Left ventricle myocardium inferior (tissue), 1 donor: ENCODE data around the gene BAHCC1. TPM values are rescaled to one million over a fixed set of nuclear protein-coding genes. Genes with fewer than 3 reads are reported as not detected.

ENCODE experiments used
- DNase-seq: peaks from one replicate; pipeline ENCODE4 v3.0.0-alpha.2; 2020
- H3K27ac ChIP-seq: fragments of 200-600 bp; replicated peaks from 2 replicates; pipeline ENCODE4 v1.8.0; 2021
- H3K27me3 ChIP-seq: fragments of 200-600 bp; 2 replicates; pipeline ENCODE4 v1.8.0; 2021; ENCODE audit warnings: low read depth
- H3K36me3 ChIP-seq: fragments of 200-600 bp; 2 replicates; pipeline ENCODE4 v1.8.0; 2021
- H3K4me1 ChIP-seq: fragments of 200-600 bp; 2 replicates; pipeline ENCODE4 v1.8.0; 2021
- H3K4me3 ChIP-seq: fragments of 200-600 bp; 2 replicates; pipeline ENCODE4 v1.8.0; 2021; ENCODE audit warnings: mild to moderate bottlenecking, moderate library complexity
- H3K9me3 ChIP-seq: fragments of 200-600 bp; replicated peaks from 2 replicates; pipeline ENCODE4 v1.8.0; 2021
- CTCF ChIP-seq: fragments of 200-600 bp; IDR thresholded peaks from 2 replicates; pipeline ENCODE4 v1.8.0; 2021; ENCODE audit warnings: antibody characterized with exemption, mild to moderate bottlenecking, borderline replicate concordance
- intact Hi-C: fragments of 100-400 bp; cut with micrococcal nuclease; formaldehyde crosslinking; loops from one replicate; pipeline ENCODE4 v1.11.0; 2022
- total RNA-seq: library from RNA; stranded (reverse); fragmentation: NEBNext Ultra II Directional; extraction: Animal tissue kit (Norgen Biotek cat#: 25700); gene quantifications from one replicate; pipeline ENCODE4 v1.2.1, GENCODE V29; 2021
- donor health status: DM: no; HTN: yes; CAD: no; lungs with severe emphysema.

BAHCC1 gene
- total RNA-seq, 1 donor from 2014 or later, result 7.3 TPM

GRCh38 chr17:81453712-81454111, 58.5 kb downstream of the BAHCC1 start:
- TF ChIP-seq CTCF, result no peak
- Histone ChIP-seq H3K27me3 (no peaks in the 10 kb centered on the region), H3K9me3 (no peaks in the 10 kb centered on the region), H3K4me1 (peaks cover 8% of the 10 kb centered on the region), H3K4me3 (no peak overlapping the region), H3K27ac (no peak overlapping the region), H3K36me3 (peaks cover 4% of the 10 kb centered on the region)
- intact Hi-C loops, result no loop called here
- no peak for DNase-seq

GRCh38 chr17:81454473-81454872, 59.2 kb downstream of the BAHCC1 start:
- Histone ChIP-seq H3K27ac (no peak overlapping the region), H3K36me3 (peaks cover 11% of the 10 kb centered on the region)

GRCh38 chr17:81455387-81455786, 60.1 kb downstream of the BAHCC1 start:
- peaks cover 15% of the 10 kb centered on the region for H3K4me1 ChIP-seq
- H3K27ac ChIP-seq, result no peak overlapping the region
- peaks cover 13% of the 10 kb centered on the region for H3K36me3 ChIP-seq
- no peak for DNase-seq
- no peak for TF ChIP-seq CTCF
- no peaks in the 10 kb centered on the region for H3K9me3 ChIP-seq
- H3K4me3 ChIP-seq, result no peak overlapping the region
- H3K27me3 ChIP-seq, result no peaks in the 10 kb centered on the region
- intact Hi-C loops, result no loop called here

More at GRCh38 chr17:81454473-81454872, 59.2 kb downstream of the BAHCC1 start:
- peaks cover 10% of the 10 kb centered on the region for H3K4me1 ChIP-seq
- DNase-seq, result no peak
- H3K27me3 ChIP-seq, result no peaks in the 10 kb centered on the region
- intact Hi-C loops, result no loop called here
- H3K4me3 ChIP-seq, result no peak overlapping the region
- TF ChIP-seq CTCF, result no peak
- no peaks in the 10 kb centered on the region for H3K9me3 ChIP-seq

- DNase-seq, result no peak
- H3K36me3 ChIP-seq, result peaks cover 19% of the 10 kb centered on the region
- no peaks in the 10 kb centered on the region for H3K9me3 ChIP-seq
- intact Hi-C loops, result no loop called here
- no peak for TF ChIP-seq CTCF
- no peaks in the 10 kb centered on the region for H3K27me3 ChIP-seq
- H3K4me1 ChIP-seq, result peaks cover 15% of the 10 kb centered on the region
- no peak overlapping the region for H3K27ac ChIP-seq
- H3K4me3 ChIP-seq, result no peak overlapping the region
These were observed 60.8 kb downstream of the BAHCC1 start for GRCh38 chr17:81456091-81456490.

GRCh38 chr17:81456798-81457197, 61.5 kb downstream of the BAHCC1 start:
- TF ChIP-seq CTCF, result no peak
- no peak overlapping the region for H3K27ac ChIP-seq
- intact Hi-C loops, result no loop called here
- DNase-seq, result no peak
- H3K4me1 ChIP-seq, result peaks cover 15% of the 10 kb centered on the region
- H3K9me3 ChIP-seq, result no peaks in the 10 kb centered on the region
- no peaks in the 10 kb centered on the region for H3K27me3 ChIP-seq
- peaks cover 21% of the 10 kb centered on the region for H3K36me3 ChIP-seq
- no peak overlapping the region for H3K4me3 ChIP-seq

GRCh38 chr17:81457401-81457800, 62.1 kb downstream of the BAHCC1 start:
- H3K36me3 ChIP-seq, result peaks cover 27% of the 10 kb centered on the region
- no peaks in the 10 kb centered on the region for H3K9me3 ChIP-seq
- DNase-seq, result no peak
- H3K27ac ChIP-seq, result no peak overlapping the region
- intact Hi-C loops, result no loop called here
- H3K4me3 ChIP-seq, result no peak overlapping the region
- H3K27me3 ChIP-seq, result no peaks in the 10 kb centered on the region
- no peak for TF ChIP-seq CTCF
- H3K4me1 ChIP-seq, result peaks cover 15% of the 10 kb centered on the region
